ENCODE results near the gene ATP9A. TPM values are rescaled to one million over a fixed set of nuclear protein-coding genes. Genes with fewer than 3 reads are reported as not detected.

ATP9A gene
- total RNA-seq, 4 donors from 2014 or later, result 17.6 to 28.2 (median 19.5) TPM

DNA sequence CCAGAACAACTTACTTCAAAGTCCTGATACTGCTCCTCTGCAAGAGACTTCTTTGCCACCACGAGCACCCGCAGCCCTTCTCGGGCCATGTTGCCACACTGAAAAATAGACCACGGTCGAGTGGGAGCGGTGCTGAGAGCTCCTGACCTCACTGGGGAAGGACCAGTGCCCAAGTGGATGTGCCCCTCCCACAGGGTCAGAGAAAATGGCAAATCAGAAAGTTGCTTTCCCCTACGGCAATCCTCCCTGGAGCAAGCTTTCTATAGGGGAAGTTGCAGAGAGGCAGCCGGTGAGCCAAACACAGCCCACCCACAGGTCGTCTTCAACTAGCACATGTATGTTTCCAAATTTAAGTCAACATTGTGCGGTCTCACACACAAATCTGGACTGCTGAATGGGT, 140.6 kb downstream of the ATP9A start:
- Histone ChIP-seq H3K4me3 (no peak overlapping the region), H3K4me1 (peaks cover 13 to 36% (median 31%) of the 10 kb centered on the region in 3 donors), H3K36me3 (peaks cover 0 to 49% (median 0%) of the 10 kb centered on the region in 3 donors), H3K9me3 (no peaks in the 10 kb centered on the region), H3K27me3 (no peaks in the 10 kb centered on the region), H3K27ac (no peak overlapping the region)
- DNase-seq, result no peak
- intact Hi-C loops (cut with DNase I), result no loop called here
- WGBS, 2 donors, result 86 to 91% methylated on average over 6 to 10 of the region's 10 CpGs
- TF ChIP-seq, protein P1, sequence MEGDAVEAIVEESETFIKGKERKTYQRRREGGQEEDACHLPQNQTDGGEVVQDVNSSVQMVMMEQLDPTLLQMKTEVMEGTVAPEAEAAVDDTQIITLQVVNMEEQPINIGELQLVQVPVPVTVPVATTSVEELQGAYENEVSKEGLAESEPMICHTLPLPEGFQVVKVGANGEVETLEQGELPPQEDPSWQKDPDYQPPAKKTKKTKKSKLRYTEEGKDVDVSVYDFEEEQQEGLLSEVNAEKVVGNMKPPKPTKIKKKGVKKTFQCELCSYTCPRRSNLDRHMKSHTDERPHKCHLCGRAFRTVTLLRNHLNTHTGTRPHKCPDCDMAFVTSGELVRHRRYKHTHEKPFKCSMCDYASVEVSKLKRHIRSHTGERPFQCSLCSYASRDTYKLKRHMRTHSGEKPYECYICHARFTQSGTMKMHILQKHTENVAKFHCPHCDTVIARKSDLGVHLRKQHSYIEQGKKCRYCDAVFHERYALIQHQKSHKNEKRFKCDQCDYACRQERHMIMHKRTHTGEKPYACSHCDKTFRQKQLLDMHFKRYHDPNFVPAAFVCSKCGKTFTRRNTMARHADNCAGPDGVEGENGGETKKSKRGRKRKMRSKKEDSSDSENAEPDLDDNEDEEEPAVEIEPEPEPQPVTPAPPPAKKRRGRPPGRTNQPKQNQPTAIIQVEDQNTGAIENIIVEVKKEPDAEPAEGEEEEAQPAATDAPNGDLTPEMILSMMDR (IDR thresholded peaks at IDR 0.05), result no peak

DNA sequence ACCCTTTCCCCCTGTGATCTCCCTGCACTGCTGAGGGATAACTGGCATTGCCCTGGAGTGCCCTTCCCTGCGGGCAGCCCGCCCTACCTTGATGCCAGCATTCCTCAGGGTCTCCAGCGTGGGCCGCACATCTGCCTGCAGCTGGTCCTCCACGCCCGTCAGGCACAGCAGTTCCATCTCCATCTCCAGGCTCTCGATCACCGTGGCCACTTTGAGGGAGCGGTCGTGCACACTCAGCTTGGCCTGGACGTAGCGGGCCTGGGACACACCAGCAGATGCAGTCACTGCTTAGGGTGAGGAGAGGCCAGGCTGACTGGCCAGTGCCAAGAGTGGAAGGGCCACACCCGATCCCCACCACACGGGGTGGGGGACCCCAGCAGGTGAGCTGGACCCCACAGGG, 143.1 kb downstream of the ATP9A start:
- 67 to 94% methylated on average over 1 to 5 of the region's 14 CpGs for WGBS, 2 donors
- no peaks in the 10 kb centered on the region for H3K27me3 ChIP-seq
- peaks cover 0 to 66% (median 0%) of the 10 kb centered on the region in 3 donors for H3K36me3 ChIP-seq
- peaks cover 0 to 11% (median 8%) of the 10 kb centered on the region in 3 donors for H3K4me1 ChIP-seq
- intact Hi-C loops (cut with DNase I), result no loop called here
- H3K27ac ChIP-seq, result no peak overlapping the region
- no peaks in the 10 kb centered on the region for H3K9me3 ChIP-seq
- TF ChIP-seq POLR2A (IDR thresholded peaks at IDR 0.05), result no peak
- TF ChIP-seq, protein P1 (IDR thresholded peaks at IDR 0.05), result no peak
- DNase-seq, result no peak
- H3K4me3 ChIP-seq, result no peak overlapping the region

DNA sequence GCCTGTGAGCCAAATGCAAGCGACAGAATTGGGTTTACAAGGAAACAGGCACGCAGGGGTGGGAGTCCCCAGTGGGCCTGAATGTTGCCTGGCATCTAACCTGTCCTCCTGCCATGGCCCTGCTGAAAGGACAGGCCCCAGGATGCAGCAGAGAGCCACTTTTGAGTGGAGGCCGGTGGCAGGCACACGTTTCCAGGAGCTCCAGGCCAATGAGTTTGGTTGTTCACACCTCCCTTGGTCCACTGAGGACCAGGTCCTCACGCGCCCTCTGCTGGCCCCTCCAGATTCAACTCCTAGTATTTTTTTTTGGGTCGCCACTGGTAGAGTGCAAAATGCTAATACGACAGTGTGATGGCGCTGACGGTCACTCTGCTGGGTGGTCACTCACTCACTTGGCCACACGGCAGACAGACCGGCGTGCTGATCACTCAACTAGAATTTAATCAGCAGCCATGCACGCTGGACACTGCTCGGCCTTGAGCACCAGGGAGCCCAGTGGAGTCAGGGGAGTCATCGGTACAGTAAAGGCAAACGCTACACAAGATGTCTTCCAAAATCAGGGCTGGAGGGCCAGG, 143.9 kb downstream of the ATP9A start:
- H3K9me3 ChIP-seq, result no peaks in the 10 kb centered on the region
- no peak for DNase-seq
- H3K27ac ChIP-seq, result no peak overlapping the region
- peaks cover 0 to 3% (median 0%) of the 10 kb centered on the region in 3 donors for H3K4me1 ChIP-seq
- intact Hi-C loops (cut with DNase I), result no loop called here
- no peak overlapping the region for H3K4me3 ChIP-seq
- no peaks in the 10 kb centered on the region for H3K27me3 ChIP-seq
- TF ChIP-seq, protein P1 (IDR thresholded peaks at IDR 0.05), result peak; percentile 24 to 72 (median 56)
- TF ChIP-seq POLR2A (IDR thresholded peaks at IDR 0.05), result no peak
- 28 to 88% methylated on average over 5 to 11 of the region's 17 CpGs for WGBS, 2 donors
- H3K36me3 ChIP-seq, result peaks cover 0 to 67% (median 0%) of the 10 kb centered on the region in 3 donors

DNA sequence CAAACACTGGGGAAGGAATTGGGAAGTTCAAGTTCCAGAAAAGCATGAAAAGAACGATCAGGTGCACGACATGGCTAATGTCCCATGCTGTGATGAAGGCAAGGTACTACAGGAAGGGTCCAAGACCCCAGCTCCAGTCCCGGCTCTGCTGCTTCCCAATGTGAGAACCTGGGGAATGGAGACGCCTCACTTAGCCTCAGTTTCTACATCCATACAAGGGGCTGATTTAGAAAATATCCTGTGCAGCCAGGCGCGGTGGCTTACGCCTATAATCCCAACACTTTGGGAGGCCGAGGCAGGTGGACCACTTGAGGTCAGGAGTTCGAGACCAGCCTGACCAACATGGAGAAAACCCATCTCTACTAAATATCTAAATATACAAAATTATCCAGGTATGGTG, 144.9 kb downstream of the ATP9A start:
- no peaks in the 10 kb centered on the region for H3K9me3 ChIP-seq
- intact Hi-C loops (cut with DNase I), result no loop called here
- H3K27ac ChIP-seq, result no peak overlapping the region
- H3K4me1 ChIP-seq, result no peaks in the 10 kb centered on the region
- H3K36me3 ChIP-seq, result peaks cover 0 to 69% (median 3%) of the 10 kb centered on the region in 3 donors
- DNase-seq, result no peak
- TF ChIP-seq, protein P1 (IDR thresholded peaks at IDR 0.05), result no peak
- TF ChIP-seq POLR2A (IDR thresholded peaks at IDR 0.05), result no peak
- no peaks in the 10 kb centered on the region for H3K27me3 ChIP-seq
- 89 to 91% methylated on average over 4 to 8 of the region's 9 CpGs for WGBS, 2 donors
- no peak overlapping the region for H3K4me3 ChIP-seq

DNA sequence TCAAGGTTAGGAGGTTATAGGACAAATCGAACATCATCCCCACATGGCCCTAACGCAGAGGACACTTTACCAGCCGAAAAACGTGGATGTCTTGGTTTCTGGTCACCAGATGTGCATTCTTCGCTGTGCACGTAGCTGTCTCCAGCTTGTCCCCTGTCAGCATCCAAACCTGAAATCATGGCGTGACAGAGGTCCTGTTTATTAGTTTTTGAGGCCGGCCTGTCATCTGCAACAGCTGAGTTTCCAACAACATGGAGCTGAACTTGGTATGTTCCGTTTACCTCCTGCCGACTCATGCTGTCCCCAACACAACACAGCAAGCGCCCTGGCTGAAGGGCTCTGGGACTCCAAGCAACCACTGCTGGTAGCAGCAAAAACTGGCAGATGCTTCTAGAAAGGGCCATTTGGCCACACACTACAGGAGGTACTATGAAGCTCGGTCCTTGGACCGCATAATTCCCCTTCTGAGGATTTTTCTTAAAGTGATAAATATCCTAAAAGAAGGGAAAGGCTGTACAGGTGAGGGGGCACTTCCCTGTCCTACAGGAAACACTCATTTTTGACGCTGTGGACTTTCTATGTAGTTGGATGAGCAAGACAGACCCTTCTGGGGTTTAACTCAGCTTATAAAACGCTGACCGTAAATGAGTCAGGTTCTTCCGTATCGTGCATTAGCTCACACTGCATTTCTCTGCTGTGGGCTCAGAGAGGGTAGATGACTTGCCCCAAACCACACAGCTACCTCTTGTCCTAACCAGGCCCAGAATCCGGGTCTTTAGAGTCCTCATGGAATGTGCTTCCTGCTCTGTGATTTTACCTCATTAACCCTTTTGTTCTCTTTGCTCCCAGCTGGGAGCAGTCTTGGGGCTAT, 146.0 kb downstream of the ATP9A start:
- Histone ChIP-seq H3K27ac (no peak overlapping the region), H3K9me3 (no peaks in the 10 kb centered on the region), H3K27me3 (no peaks in the 10 kb centered on the region), H3K4me1 (no peaks in the 10 kb centered on the region), H3K36me3 (peaks cover 0 to 69% (median 3%) of the 10 kb centered on the region in 3 donors), H3K4me3 (no peak overlapping the region)
- WGBS, 2 donors, result 86 to 87% methylated on average over 17 to 19 of the region's 19 CpGs
- no peak for DNase-seq
- intact Hi-C loops (cut with DNase I), result no loop called here
- TF ChIP-seq POLR2A (IDR thresholded peaks at IDR 0.05), result no peak
- TF ChIP-seq, protein P1 (IDR thresholded peaks at IDR 0.05), result no peak
